NT2/D1 (cell line): ENCODE measurements around the gene DCTPP1.

ENCODE experiments used
- SUZ12 ChIP-seq: IDR thresholded peaks from 2 replicates; pipeline ENCODE4 v1.6.1; 2011; ENCODE audit not compliant: insufficient read length, insufficient read depth; ENCODE audit errors: extremely low read depth
- YY1 ChIP-seq: IDR thresholded peaks from 2 replicates; pipeline ENCODE4 v1.6.1; 2011; ENCODE audit not compliant: insufficient read length, insufficient read depth
- ZNF274 ChIP-seq: IDR thresholded peaks from 2 replicates; pipeline ENCODE4 v1.6.1; 2011; ENCODE audit warnings: mild to moderate bottlenecking, low read depth, low read length

GRCh38 chr16:30399435-30400186 lies 30.2 kb downstream of the DCTPP1 start:
- no peak for TF ChIP-seq YY1
- TF ChIP-seq SUZ12 = no peak
- TF ChIP-seq ZNF274 = no peak
